IMR-90 (cell line): ENCODE results near the gene PHPT1. TPM values are rescaled to one million over a fixed set of nuclear protein-coding genes. Genes with fewer than 3 reads are reported as not detected.

Experiments
- ATAC-seq: fragments of 200-7000 bp; cut with Tn5 transposase; 2 replicates; pipeline ENCODE4 v1.9.1; 2020; ENCODE audit warnings: low read depth, mild to moderate bottlenecking, moderate library complexity
- BruUV-seq: library from RNA; stranded (reverse); fragments of 400-500 nt; replicated peaks from 2 replicates; lab custom pipeline; 2021; lab: Mats Ljungman, UMichigan
- CTCF ChIA-PET: fragments of 300-600 bp; formaldehyde crosslinking; extraction: SDS; loops from one replicate; lab custom pipeline; 2021; ENCODE audit warnings: antibody characterized with exemption; lab: Yijun Ruan, JAX
- POLR2A ChIA-PET: fragments of 300-600 bp; sonication (Branson Sonifier 250); formaldehyde crosslinking; loops from one replicate; lab custom pipeline; 2022; ENCODE audit warnings: antibody characterized with exemption; ENCODE audit not compliant: unreplicated experiment; lab: Charles Lee
- DNase-seq: peaks from one replicate; pipeline ENCODE4 v3.0.0; 2013
- H2AFZ ChIP-seq: replicated peaks from 2 replicates; pipeline ENCODE3; 2013; ENCODE audit warnings: low read length, mild to moderate bottlenecking; ENCODE audit not compliant: poor library complexity
- H2AK5ac ChIP-seq: 2 replicates; pipeline ENCODE4 v1.6.1; 2013; ENCODE audit warnings: low read depth, low read length, inconsistent platforms
- H2AK9ac ChIP-seq: replicated peaks from 2 replicates; pipeline ENCODE3; 2013; ENCODE audit warnings: mild to moderate bottlenecking, low read depth, low read length, moderate library complexity; ENCODE audit not compliant: poor library complexity
- H2BK120ac ChIP-seq: 2 replicates; pipeline ENCODE4 v1.6.1; 2013; ENCODE audit warnings: low read depth, low read length, inconsistent platforms
- H2BK15ac ChIP-seq: 3 replicates; pipeline ENCODE4 v1.6.1; 2013; ENCODE audit warnings: low read depth, low read length, inconsistent platforms
- H2BK20ac ChIP-seq: 2 replicates; pipeline ENCODE4 v1.6.1; 2013; ENCODE audit warnings: low read depth, mild to moderate bottlenecking, inconsistent platforms, low read length, moderate library complexity
- H2BK5ac ChIP-seq: 2 replicates; pipeline ENCODE4 v1.6.1; 2013; ENCODE audit warnings: mild to moderate bottlenecking, low read depth, low read length, inconsistent platforms; ENCODE audit not compliant: poor library complexity, severe bottlenecking
- H3K14ac ChIP-seq: replicated peaks from 2 replicates; pipeline ENCODE4 v1.6.1; 2013; ENCODE audit warnings: low read depth, low read length, inconsistent platforms
- H3K18ac ChIP-seq: 2 replicates; pipeline ENCODE4 v1.6.1; 2013; ENCODE audit warnings: low read depth, low read length, control low read depth
- H3K23ac ChIP-seq: 2 replicates; pipeline ENCODE4 v1.6.1; 2013; ENCODE audit warnings: low read depth, low read length, inconsistent platforms
- H3K27ac ChIP-seq: 2 replicates; pipeline ENCODE4 v1.5.1; 2013; ENCODE audit warnings: mild to moderate bottlenecking, control low read depth, low read length; ENCODE audit not compliant: insufficient read depth
- H3K27me3 ChIP-seq: 2 replicates; pipeline ENCODE4 v1.6.1; 2013; ENCODE audit warnings: low read length; ENCODE audit not compliant: control insufficient read depth, insufficient read depth
- H3K36me3 ChIP-seq: 2 replicates; pipeline ENCODE4 v1.6.1; 2013; ENCODE audit warnings: low read length, mixed read lengths; ENCODE audit not compliant: control insufficient read depth, insufficient read depth
- H3K4ac ChIP-seq: 2 replicates; pipeline ENCODE4 v1.6.1; 2013; ENCODE audit warnings: low read depth, low read length, inconsistent platforms
- H3K4me1 ChIP-seq: 2 replicates; pipeline ENCODE4 v1.6.1; 2013; ENCODE audit warnings: low read length, mixed read lengths; ENCODE audit not compliant: control insufficient read depth, insufficient read depth
- H3K4me2 ChIP-seq: 2 replicates; pipeline ENCODE4 v1.6.1; 2013; ENCODE audit warnings: low read depth, mild to moderate bottlenecking, control low read depth, low read length, moderate library complexity
- H3K4me3 ChIP-seq: 2 replicates; pipeline ENCODE4 v1.5.1; 2013; ENCODE audit warnings: low read depth, mild to moderate bottlenecking, control low read depth, low read length, moderate library complexity; ENCODE audit not compliant: insufficient read depth
- H3K56ac ChIP-seq: 2 replicates; pipeline ENCODE4 v1.6.1; 2013; ENCODE audit warnings: low read length, inconsistent platforms; ENCODE audit not compliant: insufficient read depth; ENCODE audit errors: extremely low read depth
- H3K79me1 ChIP-seq, 2 experiments: 2 replicates each; pipeline ENCODE4 v1.6.1; 2013; ENCODE audit warnings: low read length in 2 of 2, inconsistent platforms in 1 of 2, low read depth in 1 of 2
- H3K9ac ChIP-seq: 2 replicates; pipeline ENCODE4 v1.6.1; 2013; ENCODE audit warnings: low read depth, low read length, control low read depth
- H3K9me1 ChIP-seq: 2 replicates; pipeline ENCODE4 v1.6.1; 2013; ENCODE audit warnings: low read length, inconsistent platforms; ENCODE audit not compliant: insufficient read depth
- H3K9me3 ChIP-seq: 2 replicates; pipeline ENCODE4 v1.6.1; 2013; ENCODE audit warnings: low read length; ENCODE audit not compliant: control insufficient read depth, insufficient read depth
- H4K20me1 ChIP-seq: 2 replicates; pipeline ENCODE4 v1.6.1; 2013; ENCODE audit warnings: low read length, inconsistent platforms; ENCODE audit not compliant: insufficient read depth
- H4K5ac ChIP-seq: 2 replicates; pipeline ENCODE4 v1.6.1; 2013; ENCODE audit warnings: mild to moderate bottlenecking, low read depth, low read length, control low read depth
- H4K8ac ChIP-seq, 2 experiments: 2 replicates each; pipeline ENCODE4 v1.6.1; 2013; ENCODE audit warnings: low read depth in 2 of 2, low read length in 2 of 2, control low read depth in 1 of 2, inconsistent platforms in 1 of 2
- H4K91ac ChIP-seq: 2 replicates; pipeline ENCODE4 v1.6.1; 2013; ENCODE audit warnings: low read depth, low read length, inconsistent platforms; ENCODE audit not compliant: insufficient read depth
- CEBPB ChIP-seq: IDR thresholded peaks from 2 replicates; pipeline ENCODE4 v1.6.1; 2012; ENCODE audit warnings: low read depth, low read length, improper control_type of control experiment
- CHD1 ChIP-seq: IDR thresholded peaks from 2 replicates; pipeline ENCODE4 v1.6.1; 2012; ENCODE audit warnings: low read depth, low read length, improper control_type of control experiment
- FOS ChIP-seq: fragments of 150-350 bp; IDR thresholded peaks from 2 replicates; pipeline ENCODE4 v1.6.1; 2016; ENCODE audit warnings: low read depth, low read length
- MAFK ChIP-seq: IDR thresholded peaks from 2 replicates; pipeline ENCODE4 v1.6.1; 2012; ENCODE audit warnings: low read depth, low read length, improper control_type of control experiment
- MAZ ChIP-seq: IDR thresholded peaks from 2 replicates; pipeline ENCODE4 v1.6.1; 2012; ENCODE audit warnings: low read depth, mild to moderate bottlenecking, low read length, improper control_type of control experiment, moderate library complexity, borderline replicate concordance
- MXI1 ChIP-seq: IDR thresholded peaks from 2 replicates; pipeline ENCODE4 v1.6.1; 2012; ENCODE audit warnings: low read depth, mild to moderate bottlenecking, low read length, moderate library complexity, borderline replicate concordance
- NFE2L2 ChIP-seq: fragments of 150-350 bp; IDR thresholded peaks from 2 replicates; pipeline ENCODE4 v1.6.1; 2016; ENCODE audit warnings: low read depth, mild to moderate bottlenecking, low read length
- POLR2A ChIP-seq: IDR thresholded peaks from 2 replicates; pipeline ENCODE4 v1.6.1; 2012; ENCODE audit warnings: mild to moderate bottlenecking, low read depth, low read length
- RAD21 ChIP-seq: IDR thresholded peaks from 2 replicates; pipeline ENCODE4 v1.6.1; 2012; ENCODE audit warnings: low read length, improper control_type of control experiment
- RCOR1 ChIP-seq: IDR thresholded peaks from 2 replicates; pipeline ENCODE4 v1.6.1; 2012; ENCODE audit warnings: mild to moderate bottlenecking, low read length, improper control_type of control experiment; ENCODE audit not compliant: insufficient replicate concordance
- RFX5 ChIP-seq: IDR thresholded peaks from 2 replicates; pipeline ENCODE4 v1.8.0; 2012; ENCODE audit warnings: low read depth, mild to moderate bottlenecking, low read length, moderate library complexity
- SMC3 ChIP-seq: fragments of 150-350 bp; IDR thresholded peaks from 2 replicates; pipeline ENCODE4 v1.6.1; 2016; ENCODE audit warnings: low read depth, mild to moderate bottlenecking, antibody characterized with exemption, low read length, moderate library complexity
- WGBS, 2 experiments: methylation state at CpG; one replicate each; pipeline versions ENCODE4 v1.1.5 to v1.1.7; 2013; ENCODE audit warnings: missing lambda C conversion rate in 2 of 2; ENCODE audit not compliant: insufficient read length in 1 of 2; ENCODE audit errors: extremely low coverage in 2 of 2; 5-methylcytosine and 5-hydroxymethylcytosine counted together
- dilution Hi-C: fragments of 300-500 bp; cut with HindIII; formaldehyde crosslinking; loops from one replicate; pipeline ENCODE4 v1.14.3; 2018; ENCODE audit warnings: low sequenced_read_pairs; ENCODE audit not compliant: unreplicated experiment
- in situ Hi-C: fragments of 300-500 bp; cut with MboI; formaldehyde crosslinking; loops from 3 replicates; pipeline ENCODE4 v1.14.3; 2019; ENCODE audit warnings: low sequenced_read_pairs, inconsistent platforms, mixed read lengths
- intact Hi-C: fragments of 100-400 bp; cut with micrococcal nuclease; formaldehyde crosslinking; loops from 2 replicates; pipeline ENCODE4 v1.10.0; 2022
- polyA plus RNA-seq, 3 experiments: library from polyadenylated mRNA; depleted of rRNA; stranded (reverse); fragments of >200 nt; gene quantifications; 2 replicates each; pipeline ENCODE4 v1.2.3, GENCODE V29; 2012; ENCODE audit warnings: low replicate concordance in 1 of 3
- total RNA-seq: library from RNA; depleted of rRNA; stranded (reverse); fragments of >200 nt; gene quantifications from 2 replicates; pipeline ENCODE4 v1.2.3, GENCODE V29; 2012
- TF ChIP-seq, protein P1 (sequence below): conservative IDR thresholded peaks from 2 replicates; pipeline ENCODE4 v1.5.1; 2012; ENCODE audit warnings: mild to moderate bottlenecking, low read depth, low read length, improper control_type of control experiment
- TF ChIP-seq, protein P2 (sequence below): fragments of 150-350 bp; IDR thresholded peaks from 2 replicates; pipeline ENCODE4 v1.6.1; 2016; ENCODE audit warnings: low read depth, mild to moderate bottlenecking, low read length, moderate library complexity, borderline replicate concordance
- TF ChIP-seq, protein P3 (sequence below): fragments of 150-350 bp; IDR thresholded peaks from 2 replicates; pipeline ENCODE4 v1.6.1; 2017; ENCODE audit warnings: mild to moderate bottlenecking, antibody characterized with exemption, low read length, low read depth

Gene PHPT1
- total and polyA plus RNA-seq, 2 of the 4 experiments (the other 2 are of a cell fraction), result 79.8 to 214 TPM

DNA sequence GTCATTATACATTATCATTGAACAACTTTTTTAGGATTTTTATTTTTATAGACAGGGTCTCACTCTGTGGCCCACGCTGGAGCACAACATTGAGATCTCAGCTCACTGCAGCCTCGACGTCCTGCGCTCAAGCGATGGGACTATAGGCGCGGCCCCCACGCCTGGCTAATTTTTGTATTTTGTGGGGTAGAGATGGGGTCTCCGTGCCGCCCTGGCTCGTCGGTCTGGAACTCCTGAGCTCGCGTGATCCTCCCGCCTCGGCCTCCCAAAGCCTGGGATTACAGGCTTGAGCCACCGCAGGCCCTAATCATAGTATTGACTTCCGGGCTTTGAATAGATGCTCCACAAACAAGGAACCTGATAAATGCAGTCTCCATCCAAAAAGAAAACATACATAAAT lies 18.3 kb downstream of the PHPT1 start:
- Histone ChIP-seq H4K91ac (no peak overlapping the region), H3K27me3 (no peaks in the 10 kb centered on the region), H3K27ac (no peak overlapping the region), H3K4me1 (peaks cover 3% of the 10 kb centered on the region), H3K18ac (no peak overlapping the region), H3K4me2 (no peak overlapping the region), H3K4me3 (no peak overlapping the region), H3K23ac (no peak overlapping the region), H3K9ac (no peak overlapping the region), H3K9me3 (peaks cover 7% of the 10 kb centered on the region), H2BK20ac (no peak overlapping the region), H2BK120ac (no peak overlapping the region), H2AK9ac (no peak overlapping the region), H3K9me1 (peaks cover 5% of the 10 kb centered on the region), H3K79me1 (peaks cover 16 to 39% of the 10 kb centered on the region in 2 experiments), H2AK5ac (no peak overlapping the region), H3K14ac (no peak overlapping the region), H2BK15ac (no peak overlapping the region), H2AFZ (no peak overlapping the region), H3K56ac (no peak overlapping the region), H4K5ac (no peak overlapping the region), H3K36me3 (peaks cover 18% of the 10 kb centered on the region), H4K8ac (no peak overlapping the region), H4K20me1 (peaks cover 13% of the 10 kb centered on the region), H3K4ac (no peak overlapping the region), H2BK5ac (no peak overlapping the region)
- 98% methylated on average over 5 of the region's 18 CpGs; no CpG with 5 or more reads in 1 of the 2 experiments for WGBS, 2 experiments
- in situ Hi-C loops, result no loop called here
- CTCF ChIA-PET, result no interaction called here
- POLR2A ChIA-PET, result no interaction called here
- dilution Hi-C loops, result no loop called here
- intact Hi-C loops, result no loop called here
- ATAC-seq (no peak), DNase-seq (no peak)
- no TSS peak for BruUV-seq
- TF ChIP-seq FOS, result no peak
- TF ChIP-seq MAZ, result no peak
- no peak for TF ChIP-seq CHD1
- no peak for TF ChIP-seq SMC3
- TF ChIP-seq, protein P1, sequence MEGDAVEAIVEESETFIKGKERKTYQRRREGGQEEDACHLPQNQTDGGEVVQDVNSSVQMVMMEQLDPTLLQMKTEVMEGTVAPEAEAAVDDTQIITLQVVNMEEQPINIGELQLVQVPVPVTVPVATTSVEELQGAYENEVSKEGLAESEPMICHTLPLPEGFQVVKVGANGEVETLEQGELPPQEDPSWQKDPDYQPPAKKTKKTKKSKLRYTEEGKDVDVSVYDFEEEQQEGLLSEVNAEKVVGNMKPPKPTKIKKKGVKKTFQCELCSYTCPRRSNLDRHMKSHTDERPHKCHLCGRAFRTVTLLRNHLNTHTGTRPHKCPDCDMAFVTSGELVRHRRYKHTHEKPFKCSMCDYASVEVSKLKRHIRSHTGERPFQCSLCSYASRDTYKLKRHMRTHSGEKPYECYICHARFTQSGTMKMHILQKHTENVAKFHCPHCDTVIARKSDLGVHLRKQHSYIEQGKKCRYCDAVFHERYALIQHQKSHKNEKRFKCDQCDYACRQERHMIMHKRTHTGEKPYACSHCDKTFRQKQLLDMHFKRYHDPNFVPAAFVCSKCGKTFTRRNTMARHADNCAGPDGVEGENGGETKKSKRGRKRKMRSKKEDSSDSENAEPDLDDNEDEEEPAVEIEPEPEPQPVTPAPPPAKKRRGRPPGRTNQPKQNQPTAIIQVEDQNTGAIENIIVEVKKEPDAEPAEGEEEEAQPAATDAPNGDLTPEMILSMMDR, result no peak
- TF ChIP-seq RAD21, result no peak
- TF ChIP-seq, protein P2, sequence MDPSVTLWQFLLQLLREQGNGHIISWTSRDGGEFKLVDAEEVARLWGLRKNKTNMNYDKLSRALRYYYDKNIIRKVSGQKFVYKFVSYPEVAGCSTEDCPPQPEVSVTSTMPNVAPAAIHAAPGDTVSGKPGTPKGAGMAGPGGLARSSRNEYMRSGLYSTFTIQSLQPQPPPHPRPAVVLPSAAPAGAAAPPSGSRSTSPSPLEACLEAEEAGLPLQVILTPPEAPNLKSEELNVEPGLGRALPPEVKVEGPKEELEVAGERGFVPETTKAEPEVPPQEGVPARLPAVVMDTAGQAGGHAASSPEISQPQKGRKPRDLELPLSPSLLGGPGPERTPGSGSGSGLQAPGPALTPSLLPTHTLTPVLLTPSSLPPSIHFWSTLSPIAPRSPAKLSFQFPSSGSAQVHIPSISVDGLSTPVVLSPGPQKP, result no peak
- TF ChIP-seq POLR2A, result no peak
- no peak for TF ChIP-seq MAFK
- TF ChIP-seq CEBPB, result no peak
- TF ChIP-seq MXI1, result no peak
- no peak for TF ChIP-seq RCOR1
- no peak for TF ChIP-seq NFE2L2
- no peak for TF ChIP-seq RFX5
- TF ChIP-seq, protein P3, sequence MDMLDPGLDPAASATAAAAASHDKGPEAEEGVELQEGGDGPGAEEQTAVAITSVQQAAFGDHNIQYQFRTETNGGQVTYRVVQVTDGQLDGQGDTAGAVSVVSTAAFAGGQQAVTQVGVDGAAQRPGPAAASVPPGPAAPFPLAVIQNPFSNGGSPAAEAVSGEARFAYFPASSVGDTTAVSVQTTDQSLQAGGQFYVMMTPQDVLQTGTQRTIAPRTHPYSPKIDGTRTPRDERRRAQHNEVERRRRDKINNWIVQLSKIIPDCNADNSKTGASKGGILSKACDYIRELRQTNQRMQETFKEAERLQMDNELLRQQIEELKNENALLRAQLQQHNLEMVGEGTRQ, result no peak
